Uterus (tissue), 2 donors: ENCODE data around the gene ZNF407.

Experiments
- CTCF ChIP-seq, 4 experiments: fragments of 200-600 bp in 2 of 4; fragments of 450-650 bp in 2 of 4; sonication (generic) in 2 of 4; IDR thresholded peaks; one replicate each; pipeline ENCODE4 v1.5.1; 2016 to 2019; ENCODE audit warnings: antibody characterized with exemption in 4 of 4, mild to moderate bottlenecking in 2 of 4, moderate library complexity in 1 of 4
- POLR2A ChIP-seq, 2 donors: fragments of 450-650 bp; IDR thresholded peaks; one replicate each; pipeline ENCODE4 v1.6.1; 2016; ENCODE audit warnings: antibody characterized with exemption in 2 of 2, mild to moderate bottlenecking in 1 of 2, moderate library complexity in 1 of 2

- TF ChIP-seq CTCF (IDR thresholded peaks at IDR 0.05) (no peak), POLR2A (IDR thresholded peaks at IDR 0.05) (no peak)
Measured at GRCh38 chr18:74567822-74568221, 29.8 kb upstream of the ZNF407 start.
